Osteocyte (in vitro differentiated cells): ENCODE measurements around the gene JAK2. TPM values are rescaled to one million over a fixed set of nuclear protein-coding genes. Genes with fewer than 3 reads are reported as not detected.
"Not testable (repeated sequence)": the region's sequence is repeated elsewhere in the genome, so short reads cannot be mapped to it uniquely, and the experiment has no call there.

Source experiments
- DNase-seq: peaks from one replicate; pipeline ENCODE4 v3.0.0; 2021; ENCODE audit warnings: mixed read lengths; ENCODE audit not compliant: unreplicated experiment; ENCODE audit errors: extremely low spot score
- H3K27ac Mint-ChIP-seq: one replicate; pipeline ENCODE4 v1.8.0; 2021; ENCODE audit warnings: mild to moderate bottlenecking, mixed read lengths; ENCODE audit not compliant: unreplicated experiment
- H3K27me3 Mint-ChIP-seq: one replicate; pipeline ENCODE4 v1.8.0; 2021; ENCODE audit warnings: mixed read lengths; ENCODE audit not compliant: unreplicated experiment
- H3K36me3 Mint-ChIP-seq: one replicate; pipeline ENCODE4 v1.8.0; 2021; ENCODE audit warnings: mixed read lengths; ENCODE audit not compliant: unreplicated experiment
- H3K4me1 Mint-ChIP-seq: one replicate; pipeline ENCODE4 v1.8.0; 2021; ENCODE audit warnings: mixed read lengths; ENCODE audit not compliant: unreplicated experiment
- H3K4me3 Mint-ChIP-seq: one replicate; pipeline ENCODE4 v1.8.0; 2021; ENCODE audit warnings: mild to moderate bottlenecking, moderate library complexity, mixed read lengths; ENCODE audit not compliant: unreplicated experiment
- H3K9me3 Mint-ChIP-seq: one replicate; pipeline ENCODE4 v1.8.0; 2021; ENCODE audit warnings: mixed read lengths; ENCODE audit not compliant: unreplicated experiment
- total RNA-seq: library from RNA; stranded (reverse); gene quantifications from 2 replicates; pipeline ENCODE4 v1.2.1, GENCODE V29; 2021
- TF ChIP-seq, protein P1 (sequence below): fragments of 200-600 bp; sonication (generic); IDR thresholded peaks from 2 replicates; pipeline ENCODE4 v1.5.0; 2021; ENCODE audit warnings: antibody characterized with exemption, mild to moderate bottlenecking, moderate library complexity

Gene JAK2
- total RNA-seq, 1 donor from 2014 or later = 24.6 TPM

- H3K4me1 Mint-ChIP-seq = no peaks in the 10 kb centered on the region
- DNase-seq = no peak
Measured at GRCh38 chr9:5089737-5090136, 104.7 kb downstream of the JAK2 start.

GRCh38 chr9:5095795-5096194 is 110.7 kb downstream of the JAK2 start:
- no peak for DNase-seq
- Mint-ChIP-seq H3K4me1 (no peaks in the 10 kb centered on the region), H3K36me3 (no peaks in the 10 kb centered on the region), H3K27me3 (no peaks in the 10 kb centered on the region), H3K4me3 (no peak overlapping the region), H3K9me3 (peaks cover 3% of the 10 kb centered on the region), H3K27ac (no peak overlapping the region)
- TF ChIP-seq, protein P1, sequence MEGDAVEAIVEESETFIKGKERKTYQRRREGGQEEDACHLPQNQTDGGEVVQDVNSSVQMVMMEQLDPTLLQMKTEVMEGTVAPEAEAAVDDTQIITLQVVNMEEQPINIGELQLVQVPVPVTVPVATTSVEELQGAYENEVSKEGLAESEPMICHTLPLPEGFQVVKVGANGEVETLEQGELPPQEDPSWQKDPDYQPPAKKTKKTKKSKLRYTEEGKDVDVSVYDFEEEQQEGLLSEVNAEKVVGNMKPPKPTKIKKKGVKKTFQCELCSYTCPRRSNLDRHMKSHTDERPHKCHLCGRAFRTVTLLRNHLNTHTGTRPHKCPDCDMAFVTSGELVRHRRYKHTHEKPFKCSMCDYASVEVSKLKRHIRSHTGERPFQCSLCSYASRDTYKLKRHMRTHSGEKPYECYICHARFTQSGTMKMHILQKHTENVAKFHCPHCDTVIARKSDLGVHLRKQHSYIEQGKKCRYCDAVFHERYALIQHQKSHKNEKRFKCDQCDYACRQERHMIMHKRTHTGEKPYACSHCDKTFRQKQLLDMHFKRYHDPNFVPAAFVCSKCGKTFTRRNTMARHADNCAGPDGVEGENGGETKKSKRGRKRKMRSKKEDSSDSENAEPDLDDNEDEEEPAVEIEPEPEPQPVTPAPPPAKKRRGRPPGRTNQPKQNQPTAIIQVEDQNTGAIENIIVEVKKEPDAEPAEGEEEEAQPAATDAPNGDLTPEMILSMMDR = no peak

More at GRCh38 chr9:5089737-5090136, 104.7 kb downstream of the JAK2 start:
- no peak overlapping the region for H3K4me3 Mint-ChIP-seq
- H3K27ac Mint-ChIP-seq = no peak overlapping the region
- peaks cover 24% of the 10 kb centered on the region for H3K36me3 Mint-ChIP-seq
- no peaks in the 10 kb centered on the region for H3K27me3 Mint-ChIP-seq
- TF ChIP-seq, protein P1 = no peak
- H3K9me3 Mint-ChIP-seq = no peaks in the 10 kb centered on the region

GRCh38 chr9:5099466-5099865 is 114.4 kb downstream of the JAK2 start:
- DNase-seq = no peak
- Mint-ChIP-seq H3K9me3 (peaks cover 14% of the 10 kb centered on the region), H3K4me3 (no peak overlapping the region), H3K27ac (no peak overlapping the region), H3K4me1 (no peaks in the 10 kb centered on the region), H3K27me3 (no peaks in the 10 kb centered on the region), H3K36me3 (peaks cover 28% of the 10 kb centered on the region)
- TF ChIP-seq, protein P1 = no peak

GRCh38 chr9:5101127-5101526 is 116.1 kb downstream of the JAK2 start:
- H3K9me3 Mint-ChIP-seq = peaks cover 24% of the 10 kb centered on the region
- not testable (repeated sequence) for DNase-seq, H3K27ac Mint-ChIP-seq, H3K27me3 Mint-ChIP-seq, H3K4me3 Mint-ChIP-seq, H3K4me1 Mint-ChIP-seq
- H3K36me3 Mint-ChIP-seq = peaks cover 40% of the 10 kb centered on the region

DNA sequence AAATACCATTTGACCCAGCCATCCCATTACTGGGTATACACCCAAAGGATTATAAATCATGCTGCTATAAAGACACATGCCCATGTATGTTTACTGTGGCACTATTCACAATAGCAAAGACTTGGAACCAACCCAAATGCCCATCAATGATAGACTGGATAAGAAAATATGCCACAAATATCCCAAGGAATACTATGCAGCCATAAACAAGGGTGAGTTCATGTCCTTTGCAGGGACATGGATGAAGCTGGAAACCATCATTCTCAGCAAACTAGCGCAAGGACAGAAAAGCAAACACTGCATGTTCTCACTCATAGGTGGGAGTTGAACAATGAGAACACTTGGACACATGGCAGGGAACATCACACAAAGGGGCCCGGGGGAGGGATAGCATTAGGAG is 121.4 kb downstream of the JAK2 start:
- DNase-seq = not testable (repeated sequence)
- peaks cover 25% of the 10 kb centered on the region for H3K9me3 Mint-ChIP-seq

DNA sequence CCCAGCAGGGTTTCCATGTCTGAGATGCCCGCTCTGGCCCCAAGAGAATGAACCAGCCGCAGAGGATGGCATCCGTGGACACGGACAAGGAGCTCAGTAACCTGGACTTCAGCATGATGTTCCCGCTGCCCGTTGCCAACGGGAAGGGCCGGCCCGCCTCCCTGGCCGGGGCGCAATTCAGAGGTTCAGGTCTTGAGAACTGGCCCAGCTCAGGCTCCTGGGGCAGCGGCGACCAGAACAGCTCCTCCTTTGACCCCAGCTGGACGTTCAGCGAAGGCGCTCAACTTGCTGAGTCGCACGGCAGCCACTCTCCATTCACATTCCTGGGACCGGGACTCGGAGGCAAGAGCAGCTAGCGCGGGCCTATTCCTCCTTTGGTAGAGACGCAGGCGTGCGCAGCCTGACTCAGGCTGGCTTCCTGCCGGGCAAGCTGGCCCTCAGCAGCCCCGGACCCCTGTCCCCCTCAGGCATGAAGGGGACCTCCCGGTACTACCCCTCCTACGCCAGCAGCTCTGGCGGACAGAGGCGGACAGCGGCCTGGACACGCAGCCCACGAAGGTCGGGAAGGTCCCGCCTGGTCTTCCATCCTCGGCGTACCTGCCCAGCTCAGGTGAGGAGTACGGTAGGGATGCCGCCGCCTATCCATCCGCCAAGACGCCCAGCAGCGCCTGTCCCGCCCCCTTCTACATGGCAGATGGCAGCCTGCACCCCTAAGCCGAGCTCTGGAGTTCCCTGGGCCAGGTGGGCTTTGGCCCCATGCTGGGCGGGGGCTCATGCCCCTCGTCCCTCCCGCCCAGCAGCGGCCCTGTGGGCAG is 126.0 kb downstream of the JAK2 start:
- Mint-ChIP-seq H3K27me3 (no peaks in the 10 kb centered on the region), H3K36me3 (peaks cover 23% of the 10 kb centered on the region), H3K27ac (no peak overlapping the region), H3K4me3 (no peak overlapping the region), H3K9me3 (peaks cover 4% of the 10 kb centered on the region), H3K4me1 (no peaks in the 10 kb centered on the region)
- TF ChIP-seq, protein P1 = no peak
- DNase-seq = peak; percentile 81

More for the DNA sequence above, 121.4 kb downstream of the JAK2 start:
- peaks cover 38% of the 10 kb centered on the region for H3K36me3 Mint-ChIP-seq
- not testable (repeated sequence) for H3K4me1 Mint-ChIP-seq, H3K27ac Mint-ChIP-seq, H3K4me3 Mint-ChIP-seq, H3K27me3 Mint-ChIP-seq
